Adrenal gland (tissue), 5 donors: ENCODE results near the gene SEMA6A.

Experiments
- POLR2A ChIP-seq, 2 donors: fragments of 450-650 bp; IDR thresholded peaks; one replicate each; pipeline ENCODE4 v1.6.1; 2017; ENCODE audit warnings: antibody characterized with exemption in 2 of 2, mild to moderate bottlenecking in 2 of 2, moderate library complexity in 1 of 2
- TF ChIP-seq, protein P1 (sequence below), 6 experiments: fragments of 450-650 bp in 4 of 6; fragments of 200-600 bp in 2 of 6; sonication (generic) in 1 of 6; IDR thresholded peaks; 1 replicate in 5 of 6; 2 replicates in 1 of 6; pipeline versions ENCODE4 v1.5.1 to v1.8.0; 2016 to 2021; ENCODE audit warnings: antibody characterized with exemption in 6 of 6, mild to moderate bottlenecking in 2 of 6, moderate library complexity in 1 of 6
- donor health status: DM: no; HTN: no; CAD: no.

DNA sequence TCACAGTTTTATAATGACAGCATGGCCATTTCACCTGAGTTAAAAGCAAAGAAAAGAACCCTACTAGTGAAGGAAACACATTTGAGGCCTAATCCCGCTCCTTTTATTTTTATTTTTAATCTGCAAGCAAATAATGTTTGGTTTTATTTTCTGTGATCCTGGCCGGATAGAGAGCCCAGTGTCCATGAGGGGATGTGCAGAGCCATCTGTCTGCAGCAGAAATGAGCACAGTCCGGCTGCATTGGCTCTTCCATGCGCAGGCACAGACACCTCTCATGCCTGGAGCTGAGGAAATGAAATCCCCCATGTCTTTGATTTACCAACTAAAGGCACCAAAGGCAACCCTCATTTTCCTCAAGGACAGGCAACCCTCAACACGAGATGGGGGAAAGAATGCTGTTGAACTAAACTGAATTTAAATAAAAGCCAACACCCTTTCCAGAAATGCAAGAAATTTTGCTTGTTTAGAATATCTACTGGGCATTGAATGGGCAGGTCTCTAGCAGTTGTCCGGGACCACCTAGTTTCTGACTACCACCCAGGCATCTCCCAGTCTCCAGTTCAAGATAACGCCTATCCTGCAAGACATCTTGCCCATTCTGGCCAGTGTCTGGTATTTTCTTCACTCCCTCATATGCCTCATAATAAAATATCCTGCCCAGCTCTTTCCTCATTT, 47.9 kb upstream of the SEMA6A start:
- TF ChIP-seq, protein P1, sequence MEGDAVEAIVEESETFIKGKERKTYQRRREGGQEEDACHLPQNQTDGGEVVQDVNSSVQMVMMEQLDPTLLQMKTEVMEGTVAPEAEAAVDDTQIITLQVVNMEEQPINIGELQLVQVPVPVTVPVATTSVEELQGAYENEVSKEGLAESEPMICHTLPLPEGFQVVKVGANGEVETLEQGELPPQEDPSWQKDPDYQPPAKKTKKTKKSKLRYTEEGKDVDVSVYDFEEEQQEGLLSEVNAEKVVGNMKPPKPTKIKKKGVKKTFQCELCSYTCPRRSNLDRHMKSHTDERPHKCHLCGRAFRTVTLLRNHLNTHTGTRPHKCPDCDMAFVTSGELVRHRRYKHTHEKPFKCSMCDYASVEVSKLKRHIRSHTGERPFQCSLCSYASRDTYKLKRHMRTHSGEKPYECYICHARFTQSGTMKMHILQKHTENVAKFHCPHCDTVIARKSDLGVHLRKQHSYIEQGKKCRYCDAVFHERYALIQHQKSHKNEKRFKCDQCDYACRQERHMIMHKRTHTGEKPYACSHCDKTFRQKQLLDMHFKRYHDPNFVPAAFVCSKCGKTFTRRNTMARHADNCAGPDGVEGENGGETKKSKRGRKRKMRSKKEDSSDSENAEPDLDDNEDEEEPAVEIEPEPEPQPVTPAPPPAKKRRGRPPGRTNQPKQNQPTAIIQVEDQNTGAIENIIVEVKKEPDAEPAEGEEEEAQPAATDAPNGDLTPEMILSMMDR (IDR thresholded peaks at IDR 0.05): no peak
- TF ChIP-seq POLR2A (IDR thresholded peaks at IDR 0.05): no peak
